ENCODE results near the gene TBC1D20.

- TF ChIP-seq, protein P1, sequence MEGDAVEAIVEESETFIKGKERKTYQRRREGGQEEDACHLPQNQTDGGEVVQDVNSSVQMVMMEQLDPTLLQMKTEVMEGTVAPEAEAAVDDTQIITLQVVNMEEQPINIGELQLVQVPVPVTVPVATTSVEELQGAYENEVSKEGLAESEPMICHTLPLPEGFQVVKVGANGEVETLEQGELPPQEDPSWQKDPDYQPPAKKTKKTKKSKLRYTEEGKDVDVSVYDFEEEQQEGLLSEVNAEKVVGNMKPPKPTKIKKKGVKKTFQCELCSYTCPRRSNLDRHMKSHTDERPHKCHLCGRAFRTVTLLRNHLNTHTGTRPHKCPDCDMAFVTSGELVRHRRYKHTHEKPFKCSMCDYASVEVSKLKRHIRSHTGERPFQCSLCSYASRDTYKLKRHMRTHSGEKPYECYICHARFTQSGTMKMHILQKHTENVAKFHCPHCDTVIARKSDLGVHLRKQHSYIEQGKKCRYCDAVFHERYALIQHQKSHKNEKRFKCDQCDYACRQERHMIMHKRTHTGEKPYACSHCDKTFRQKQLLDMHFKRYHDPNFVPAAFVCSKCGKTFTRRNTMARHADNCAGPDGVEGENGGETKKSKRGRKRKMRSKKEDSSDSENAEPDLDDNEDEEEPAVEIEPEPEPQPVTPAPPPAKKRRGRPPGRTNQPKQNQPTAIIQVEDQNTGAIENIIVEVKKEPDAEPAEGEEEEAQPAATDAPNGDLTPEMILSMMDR (IDR thresholded peaks at IDR 0.05): no peak
- TF ChIP-seq POLR2A (IDR thresholded peaks at IDR 0.05): no peak
- TF ChIP-seq EP300 (IDR thresholded peaks at IDR 0.05): no peak
Observed at GRCh38 chr20:443223-443775, 19.0 kb downstream of the TBC1D20 start.
